H1 (cell line): ENCODE data around the gene PALM.

Experiments
- POLR2A ChIP-seq, 2 experiments: IDR thresholded peaks; 1 replicate in 1 of 2; 2 replicates in 1 of 2; pipeline ENCODE4 v1.6.1; 2011; ENCODE audit warnings: low read depth in 2 of 2, low read length in 2 of 2, mild to moderate bottlenecking in 2 of 2; ENCODE audit errors: control extremely low read depth in 1 of 2
- RNF2 ChIP-seq: fragments of 200-900, 300-1000 bp; sonication (generic); IDR thresholded peaks from 2 replicates; pipeline ENCODE4 v1.7.1; 2016; ENCODE audit warnings: borderline replicate concordance, low read depth, mild to moderate bottlenecking, antibody characterized with exemption, low read length; ENCODE audit not compliant: poor library complexity, severe bottlenecking; ENCODE audit errors: missing control alignments
- SIN3A ChIP-seq, 2 experiments: IDR thresholded peaks in 1 of 2; conservative IDR thresholded peaks in 1 of 2; 2 replicates each; pipeline ENCODE4 v1.6.1; 2011 to 2012; ENCODE audit warnings: low read length in 2 of 2, improper control_type of control experiment in 1 of 2, low read depth in 1 of 2, mild to moderate bottlenecking in 1 of 2
- TF ChIP-seq, protein P1 (sequence below), 3 experiments: IDR thresholded peaks; 1 replicate in 2 of 3; 2 replicates in 1 of 3; pipeline versions ENCODE4 v1.5.1 to v1.6.1; 2011; ENCODE audit warnings: low read length in 3 of 3, mild to moderate bottlenecking in 3 of 3, inconsistent platforms in 2 of 3, low read depth in 1 of 3, moderate library complexity in 1 of 3; ENCODE audit not compliant: insufficient read depth in 1 of 3; ENCODE audit errors: control extremely low read depth in 1 of 3

DNA sequence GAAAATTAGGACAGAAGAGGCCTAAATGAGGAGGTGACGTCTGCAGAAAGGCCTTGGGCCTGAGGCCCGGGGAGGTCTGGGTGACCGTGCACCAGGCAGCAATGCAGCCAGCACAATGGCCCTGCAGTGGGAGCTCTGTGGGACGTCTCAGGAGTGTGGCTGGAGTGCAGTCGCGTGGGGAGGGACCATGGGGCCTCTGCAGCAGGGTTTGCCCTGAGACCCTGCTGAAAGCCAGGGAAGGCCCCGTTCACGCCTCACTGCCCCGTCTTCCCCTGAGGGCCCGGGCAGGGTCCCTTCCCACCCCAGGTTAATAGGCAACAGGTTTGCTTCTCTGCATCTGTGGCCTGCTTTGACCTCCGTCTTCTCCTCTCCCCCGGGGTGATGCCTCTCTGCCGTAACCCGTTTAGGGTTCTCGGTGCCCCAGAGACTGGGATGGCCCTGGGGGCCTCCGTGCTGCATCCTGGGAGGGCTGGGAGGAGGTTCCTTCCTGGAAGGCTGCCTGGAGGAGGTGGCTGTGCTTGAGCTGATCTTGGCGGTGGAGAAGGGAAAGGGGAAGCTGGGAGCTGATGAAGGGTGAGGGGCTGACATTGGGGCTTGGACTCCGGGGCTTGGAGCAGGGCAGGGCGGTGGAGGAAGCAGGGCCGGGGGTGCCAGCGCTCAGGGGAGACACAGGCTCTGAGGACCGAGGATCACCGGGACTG, 9.7 kb downstream of the PALM start:
- no peak for TF ChIP-seq POLR2A (IDR thresholded peaks at IDR 0.05; ENCODE audit: control extremely low read depth in 1 of 2, low read depth in 2 of 2, low read length in 2 of 2)
- TF ChIP-seq, protein P1, sequence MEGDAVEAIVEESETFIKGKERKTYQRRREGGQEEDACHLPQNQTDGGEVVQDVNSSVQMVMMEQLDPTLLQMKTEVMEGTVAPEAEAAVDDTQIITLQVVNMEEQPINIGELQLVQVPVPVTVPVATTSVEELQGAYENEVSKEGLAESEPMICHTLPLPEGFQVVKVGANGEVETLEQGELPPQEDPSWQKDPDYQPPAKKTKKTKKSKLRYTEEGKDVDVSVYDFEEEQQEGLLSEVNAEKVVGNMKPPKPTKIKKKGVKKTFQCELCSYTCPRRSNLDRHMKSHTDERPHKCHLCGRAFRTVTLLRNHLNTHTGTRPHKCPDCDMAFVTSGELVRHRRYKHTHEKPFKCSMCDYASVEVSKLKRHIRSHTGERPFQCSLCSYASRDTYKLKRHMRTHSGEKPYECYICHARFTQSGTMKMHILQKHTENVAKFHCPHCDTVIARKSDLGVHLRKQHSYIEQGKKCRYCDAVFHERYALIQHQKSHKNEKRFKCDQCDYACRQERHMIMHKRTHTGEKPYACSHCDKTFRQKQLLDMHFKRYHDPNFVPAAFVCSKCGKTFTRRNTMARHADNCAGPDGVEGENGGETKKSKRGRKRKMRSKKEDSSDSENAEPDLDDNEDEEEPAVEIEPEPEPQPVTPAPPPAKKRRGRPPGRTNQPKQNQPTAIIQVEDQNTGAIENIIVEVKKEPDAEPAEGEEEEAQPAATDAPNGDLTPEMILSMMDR (IDR thresholded peaks at IDR 0.05; ENCODE audit: control extremely low read depth in 1 of 3, insufficient read depth in 1 of 3, low read depth in 1 of 3, low read length in 3 of 3), result no peak
- no peak for TF ChIP-seq RNF2
- TF ChIP-seq SIN3A (conservative IDR thresholded peaks at IDR 0.05 in 1 of 2, IDR thresholded peaks at IDR 0.05 in 1 of 2; ENCODE audit: low read depth in 1 of 2, low read length in 2 of 2), result no peak
